Endothelial cell of umbilical vein (primary cell): ENCODE data around the gene MGAT4B. TPM values are rescaled to one million over a fixed set of nuclear protein-coding genes. Genes with fewer than 3 reads are reported as not detected.

Source experiments
- BruUV-seq: library from RNA; stranded (reverse); fragments of 400-500 nt; replicated peaks from 2 replicates; lab custom pipeline; 2021; lab: Mats Ljungman, UMichigan
- CTCF ChIA-PET: fragments of 300-600, 350-600 bp; sonication (Branson Sonifier 250); formaldehyde crosslinking; loops from one replicate; lab custom pipeline; 2021; ENCODE audit warnings: antibody characterized with exemption, inconsistent platforms; lab: Charles Lee
- POLR2A ChIA-PET: fragments of 300-600, 350-600 bp; sonication (Branson Sonifier 250); formaldehyde crosslinking; loops from one replicate; lab custom pipeline; 2021; ENCODE audit warnings: antibody characterized with exemption, inconsistent platforms; lab: Charles Lee
- DNase-seq: peaks from one replicate; pipeline ENCODE4 v3.0.0-alpha.2; 2011; ENCODE audit warnings: low read depth, low spot score
- FAIRE-seq: peaks from 2 replicates; lab custom pipeline; 2011; peaks lifted over from hg19 to GRCh38; lab: Jason Lieb, UNC
- H2AFZ ChIP-seq: 2 replicates; pipeline ENCODE4 v1.6.0; 2012; ENCODE audit warnings: low read depth, low read length, control low read depth, inconsistent platforms
- H3K27ac ChIP-seq: 2 replicates; pipeline ENCODE4 v1.5.1; 2011; ENCODE audit warnings: low read depth, mild to moderate bottlenecking, control low read depth, low read length, moderate library complexity; ENCODE audit not compliant: insufficient read depth
- H3K27me3 ChIP-seq, 2 experiments: 2 replicates each; pipeline versions ENCODE4 v1.6.0 to v1.6.1; 2011; ENCODE audit warnings: low read length in 2 of 2, mixed read lengths in 1 of 2; ENCODE audit not compliant: control insufficient read depth in 2 of 2, insufficient read depth in 2 of 2
- H3K36me3 ChIP-seq, 2 experiments: 2 replicates in 1 of 2; 3 replicates in 1 of 2; pipeline ENCODE4 v1.5.1; 2011; ENCODE audit warnings: low read length in 2 of 2, mild to moderate bottlenecking in 1 of 2, moderate library complexity in 1 of 2; ENCODE audit not compliant: control insufficient read depth in 2 of 2, insufficient read depth in 2 of 2; ENCODE audit errors: extremely low read depth in 1 of 2
- H3K4me1 ChIP-seq: 3 replicates; pipeline ENCODE4 v1.5.1; 2011; ENCODE audit warnings: mild to moderate bottlenecking, low read length; ENCODE audit not compliant: control insufficient read depth, insufficient read depth; ENCODE audit errors: extremely low read depth
- H3K4me2 ChIP-seq: 2 replicates; pipeline ENCODE4 v1.6.1; 2011; ENCODE audit warnings: low read length, control low read depth, mixed read lengths; ENCODE audit not compliant: insufficient read depth
- H3K4me3 ChIP-seq, 3 experiments: fragments of 200-600 bp in 1 of 3; sonication (generic), shearing (Covaris generic) in 1 of 3; replicated peaks in 1 of 3; 2 replicates each; pipeline ENCODE4 v1.5.1; 2011 to 2016; ENCODE audit warnings: control low read depth in 3 of 3, low read length in 3 of 3, mild to moderate bottlenecking in 2 of 3, inconsistent platforms in 1 of 3, low read depth in 1 of 3, moderate library complexity in 1 of 3; ENCODE audit not compliant: insufficient read depth in 1 of 3
- H3K79me2 ChIP-seq: 2 replicates; pipeline ENCODE4 v1.6.0; 2012; ENCODE audit warnings: low read length, inconsistent platforms; ENCODE audit not compliant: control insufficient read depth, insufficient read depth
- H3K9ac ChIP-seq: replicated peaks from 2 replicates; pipeline ENCODE3; 2011; ENCODE audit warnings: low read length, control low read depth; ENCODE audit not compliant: insufficient read depth; ENCODE audit errors: extremely low read depth
- H3K9me1 ChIP-seq: replicated peaks from 3 replicates; pipeline ENCODE4 v1.6.0; 2011; ENCODE audit warnings: mild to moderate bottlenecking, low read length; ENCODE audit not compliant: control insufficient read depth, insufficient read depth; ENCODE audit errors: extremely low read depth
- H3K9me3 ChIP-seq: replicated peaks from 2 replicates; pipeline ENCODE4 v1.5.1; 2012; ENCODE audit warnings: low read length, inconsistent platforms; ENCODE audit not compliant: control insufficient read depth, insufficient read depth
- H4K20me1 ChIP-seq: replicated peaks from 2 replicates; pipeline ENCODE3; 2011; ENCODE audit warnings: mild to moderate bottlenecking, low read length; ENCODE audit not compliant: control insufficient read depth, insufficient read depth; ENCODE audit errors: extremely low read depth
- CTCF ChIP-seq, 2 donors: IDR thresholded peaks; 1 replicate in 1 of 2; 2 replicates in 1 of 2; pipeline ENCODE4 v1.5.1; 2011; ENCODE audit warnings: low read length in 2 of 2, mild to moderate bottlenecking in 2 of 2, moderate library complexity in 2 of 2, control low read depth in 1 of 2, inconsistent platforms in 1 of 2, low read depth in 1 of 2; ENCODE audit not compliant: insufficient read depth in 1 of 2; ENCODE audit errors: extremely low read depth in 1 of 2
- EZH2 ChIP-seq: IDR thresholded peaks from 2 replicates; pipeline ENCODE4 v1.6.1; 2012; ENCODE audit warnings: borderline replicate concordance, low read depth, mild to moderate bottlenecking, moderate library complexity, low read length, inconsistent platforms; ENCODE audit not compliant: severe bottlenecking
- FOS ChIP-seq: IDR thresholded peaks from 2 replicates; pipeline ENCODE4 v1.6.1; 2011; ENCODE audit warnings: mild to moderate bottlenecking, low read length, moderate library complexity, borderline replicate concordance; ENCODE audit not compliant: insufficient read depth
- GATA2 ChIP-seq: IDR thresholded peaks from 2 replicates; pipeline ENCODE4 v1.7.0; 2011; ENCODE audit warnings: low read depth, mild to moderate bottlenecking, moderate library complexity, mixed read lengths, low read length; ENCODE audit not compliant: insufficient read length, insufficient read depth
- JUN ChIP-seq: IDR thresholded peaks from 2 replicates; pipeline ENCODE4 v1.6.1; 2011; ENCODE audit warnings: borderline replicate concordance, low read depth; ENCODE audit not compliant: insufficient read length, insufficient read depth
- MAX ChIP-seq: IDR thresholded peaks from 2 replicates; pipeline ENCODE4 v1.6.1; 2011; ENCODE audit not compliant: insufficient read depth, insufficient read length
- MYC ChIP-seq: IDR thresholded peaks from one replicate; pipeline ENCODE4 v1.6.1; 2011; ENCODE audit warnings: mild to moderate bottlenecking, low read depth, low read length
- POLR2A ChIP-seq: IDR thresholded peaks from 2 replicates; pipeline ENCODE4 v1.6.1; 2012; ENCODE audit warnings: low read depth, mild to moderate bottlenecking, control low read depth, low read length
- POLR2AphosphoS5 ChIP-seq: IDR thresholded peaks from 2 replicates; pipeline ENCODE4 v1.6.1; 2012; ENCODE audit warnings: low read depth, mild to moderate bottlenecking, control low read depth, low read length, moderate library complexity; ENCODE audit not compliant: insufficient read depth
- dilution Hi-C: fragments of 300-500 bp; cut with MboI; formaldehyde crosslinking; loops from one replicate; pipeline ENCODE4 v1.15.0; 2019; ENCODE audit warnings: low sequenced_read_pairs; ENCODE audit not compliant: extremely low pct_ligation_motif_present
- intact Hi-C: fragments of 100-400 bp; cut with micrococcal nuclease; formaldehyde crosslinking; loops from one replicate; pipeline ENCODE4 v1.10.0; 2022
- polyA plus RNA-seq, 4 experiments: library from polyadenylated mRNA; depleted of rRNA in 3 of 4; stranded (reverse) in 3 of 4; unstranded in 1 of 4; fragments of >200 nt; gene quantifications; 2 replicates each; pipeline versions ENCODE4 v1.2.1 to v1.2.3, GENCODE V29; 2011 to 2012; ENCODE audit warnings: missing spikeins in 1 of 4
- total RNA-seq: library from RNA; stranded (reverse); gene quantifications from 2 replicates; pipeline ENCODE4 v1.2.3, GENCODE V29; 2021

Gene MGAT4B
- total and polyA plus RNA-seq, 2 donors (not counting 3 experiments of a cell fraction or from before 2014, with no cell fraction given) = 243 TPM

GRCh38 chr5:179854356-179854755 is 47.7 kb upstream of the MGAT4B start:
- Histone ChIP-seq H3K4me2 (no peak overlapping the region), H3K9me1 (no peaks in the 10 kb centered on the region), H3K79me2 (no peaks in the 10 kb centered on the region), H3K9ac (no peak overlapping the region), H3K27me3 (no peaks in the 10 kb centered on the region), H3K9me3 (no peaks in the 10 kb centered on the region), H2AFZ (no peak overlapping the region), H3K4me1 (no peaks in the 10 kb centered on the region), H3K4me3 (no peak overlapping the region), H3K27ac (no peak overlapping the region), H4K20me1 (no peaks in the 10 kb centered on the region), H3K36me3 (peaks cover 0 to 25% of the 10 kb centered on the region in 2 experiments)
- no TSS peak for BruUV-seq
- intact Hi-C loops (no loop called here), dilution Hi-C loops (no loop called here)
- TF ChIP-seq MYC (no peak), GATA2 (no peak)
- no peak for DNase-seq
- ChIA-PET POLR2A (no interaction called here), CTCF (interaction anchor here (0.6 kb wide), 1 partner anchor 240 kb away, joined by 3 read pairs; no protein-coding TSS in a partner anchor)
- no peak for FAIRE-seq

- Histone ChIP-seq H3K27ac (no peak overlapping the region), H4K20me1 (no peaks in the 10 kb centered on the region), H3K4me1 (no peaks in the 10 kb centered on the region), H3K27me3 (no peaks in the 10 kb centered on the region), H3K4me2 (no peak overlapping the region), H3K9ac (no peak overlapping the region), H3K79me2 (no peaks in the 10 kb centered on the region), H2AFZ (no peak overlapping the region), H3K9me3 (no peaks in the 10 kb centered on the region), H3K4me3 (no peak overlapping the region), H3K36me3 (peaks cover 0 to 25% of the 10 kb centered on the region in 2 experiments), H3K9me1 (no peaks in the 10 kb centered on the region)
- dilution Hi-C loops (no loop called here), intact Hi-C loops (no loop called here)
- no TSS peak for BruUV-seq
- no peak for TF ChIP-seq POLR2A
- no peak for TF ChIP-seq EZH2
- no peak for TF ChIP-seq MYC
- no peak for TF ChIP-seq CTCF (IDR thresholded peaks at IDR 0.05; ENCODE audit: extremely low read depth in 1 of 2, insufficient read depth in 1 of 2, low read depth in 1 of 2, low read length in 2 of 2)
- no peak for TF ChIP-seq POLR2AphosphoS5
- no peak for TF ChIP-seq MAX
- TF ChIP-seq JUN = no peak
- no peak for TF ChIP-seq FOS
- TF ChIP-seq GATA2 = no peak
- POLR2A ChIA-PET = no interaction called here
- DNase-seq = no peak
- CTCF ChIA-PET = no interaction called here
- no peak for FAIRE-seq
These were observed 46.4 kb upstream of the MGAT4B start for GRCh38 chr5:179852993-179853547.
